Hepatocyte (in vitro differentiated cells): ENCODE measurements around the gene GATAD2A. TPM values are rescaled to one million over a fixed set of nuclear protein-coding genes. Genes with fewer than 3 reads are reported as not detected.

Source experiments
- DNase-seq: peaks from one replicate; pipeline ENCODE4 v3.0.0-alpha.2; 2016; ENCODE audit warnings: low spot score
- H2AFZ ChIP-seq: fragments of 200-600 bp; sonication (generic); 2 replicates; pipeline ENCODE4 v1.6.0; 2016; ENCODE audit warnings: antibody characterized with exemption, mild to moderate bottlenecking
- H3K27ac ChIP-seq: fragments of 200-600 bp; sonication (generic); 2 replicates; pipeline ENCODE4 v1.5.1; 2016; ENCODE audit warnings: mild to moderate bottlenecking
- H3K27me3 ChIP-seq: fragments of 200-600 bp; sonication (generic); 2 replicates; pipeline ENCODE4 v1.6.1; 2016
- H3K36me3 ChIP-seq: fragments of 200-600 bp; sonication (generic); replicated peaks from 2 replicates; pipeline ENCODE4 v1.5.1; 2016; ENCODE audit warnings: low read depth; ENCODE audit not compliant: insufficient read depth
- H3K4me1 ChIP-seq: fragments of 200-600 bp; sonication (generic); 2 replicates; pipeline ENCODE4 v1.5.1; 2016; ENCODE audit warnings: mild to moderate bottlenecking, moderate library complexity; ENCODE audit not compliant: insufficient read depth
- H3K4me2 ChIP-seq: fragments of 200-600 bp; sonication (generic); 2 replicates; pipeline ENCODE4 v1.6.0; 2016
- H3K4me3 ChIP-seq: fragments of 200-600 bp; sonication (generic); 2 replicates; pipeline ENCODE4 v1.5.1; 2016; ENCODE audit warnings: mild to moderate bottlenecking
- H3K79me2 ChIP-seq: fragments of 200-600 bp; sonication (generic); 2 replicates; pipeline ENCODE4 v1.6.0; 2017; ENCODE audit warnings: mild to moderate bottlenecking
- H3K9me2 ChIP-seq: fragments of 200-600 bp; sonication (generic); replicated peaks from 2 replicates; pipeline ENCODE4 v1.6.0; 2017; ENCODE audit warnings: mild to moderate bottlenecking; ENCODE audit not compliant: insufficient read depth
- H3K9me3 ChIP-seq: fragments of 200-600 bp; sonication (generic); 2 replicates; pipeline ENCODE4 v1.5.1; 2016; ENCODE audit warnings: low read depth, mild to moderate bottlenecking
- H4K20me1 ChIP-seq: fragments of 200-600 bp; sonication (generic); 2 replicates; pipeline ENCODE4 v1.6.0; 2016; ENCODE audit warnings: mild to moderate bottlenecking; ENCODE audit not compliant: insufficient read depth, poor library complexity, severe bottlenecking
- EZH2 ChIP-seq: fragments of 200-600 bp; sonication (generic); IDR thresholded peaks from 2 replicates; pipeline ENCODE4 v1.6.1; 2016; ENCODE audit warnings: antibody characterized with exemption, mild to moderate bottlenecking, borderline replicate concordance
- EZH2phosphoT487 ChIP-seq: fragments of 200-600 bp; sonication (generic); IDR thresholded peaks from one replicate; pipeline ENCODE4 v1.6.1; 2018; ENCODE audit warnings: antibody characterized with exemption, mild to moderate bottlenecking, low read depth, moderate library complexity; ENCODE audit not compliant: unreplicated experiment, severe bottlenecking
- WGBS: methylation state at CpG from one replicate; pipeline ENCODE4 v1.1.6; 2016; ENCODE audit warnings: low lambda C conversion rate; ENCODE audit errors: missing lambda C conversion rate; 5-methylcytosine and 5-hydroxymethylcytosine counted together
- polyA plus RNA-seq: library from polyadenylated mRNA; unstranded; fragments of >200 nt; fragmentation: Nextera tagmentation; extraction: Ambion mirVana; gene quantifications from 2 replicates; pipeline ENCODE4 v1.2.1, GENCODE V29; 2016
- total RNA-seq: library from RNA; depleted of rRNA; stranded (reverse); fragments of >200 nt; gene quantifications from 2 replicates; pipeline ENCODE4 v1.2.3, GENCODE V29; 2014
- TF ChIP-seq, protein P1 (sequence below): fragments of 200-600 bp; sonication (generic); IDR thresholded peaks from 2 replicates; pipeline ENCODE4 v1.5.1; 2016; ENCODE audit warnings: antibody characterized with exemption, mild to moderate bottlenecking; ENCODE audit not compliant: poor library complexity

The GATAD2A gene
- total and polyA plus RNA-seq, 2 experiments from 2014 or later, result 35.3 to 35.7 TPM

GRCh38 chr19:19399733-19400433 is 5.6 kb upstream of the GATAD2A start:
- Histone ChIP-seq H3K27ac (no peak overlapping the region), H3K27me3 (no peaks in the 10 kb centered on the region), H2AFZ (no peak overlapping the region), H3K4me2 (no peak overlapping the region), H3K4me3 (no peak overlapping the region), H3K9me3 (no peaks in the 10 kb centered on the region), H3K9me2 (no peaks in the 10 kb centered on the region), H3K79me2 (peaks cover 80% of the 10 kb centered on the region), H4K20me1 (no peaks in the 10 kb centered on the region), H3K4me1 (no peaks in the 10 kb centered on the region), H3K36me3 (no peaks in the 10 kb centered on the region)
- no peak for DNase-seq
- TF ChIP-seq, protein P1, sequence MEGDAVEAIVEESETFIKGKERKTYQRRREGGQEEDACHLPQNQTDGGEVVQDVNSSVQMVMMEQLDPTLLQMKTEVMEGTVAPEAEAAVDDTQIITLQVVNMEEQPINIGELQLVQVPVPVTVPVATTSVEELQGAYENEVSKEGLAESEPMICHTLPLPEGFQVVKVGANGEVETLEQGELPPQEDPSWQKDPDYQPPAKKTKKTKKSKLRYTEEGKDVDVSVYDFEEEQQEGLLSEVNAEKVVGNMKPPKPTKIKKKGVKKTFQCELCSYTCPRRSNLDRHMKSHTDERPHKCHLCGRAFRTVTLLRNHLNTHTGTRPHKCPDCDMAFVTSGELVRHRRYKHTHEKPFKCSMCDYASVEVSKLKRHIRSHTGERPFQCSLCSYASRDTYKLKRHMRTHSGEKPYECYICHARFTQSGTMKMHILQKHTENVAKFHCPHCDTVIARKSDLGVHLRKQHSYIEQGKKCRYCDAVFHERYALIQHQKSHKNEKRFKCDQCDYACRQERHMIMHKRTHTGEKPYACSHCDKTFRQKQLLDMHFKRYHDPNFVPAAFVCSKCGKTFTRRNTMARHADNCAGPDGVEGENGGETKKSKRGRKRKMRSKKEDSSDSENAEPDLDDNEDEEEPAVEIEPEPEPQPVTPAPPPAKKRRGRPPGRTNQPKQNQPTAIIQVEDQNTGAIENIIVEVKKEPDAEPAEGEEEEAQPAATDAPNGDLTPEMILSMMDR, result no peak
- TF ChIP-seq EZH2, result no peak
- TF ChIP-seq EZH2phosphoT487, result no peak
- whole genome bisulfite sequencing, result 56% methylated on average over 9 of the region's 9 CpGs

DNA sequence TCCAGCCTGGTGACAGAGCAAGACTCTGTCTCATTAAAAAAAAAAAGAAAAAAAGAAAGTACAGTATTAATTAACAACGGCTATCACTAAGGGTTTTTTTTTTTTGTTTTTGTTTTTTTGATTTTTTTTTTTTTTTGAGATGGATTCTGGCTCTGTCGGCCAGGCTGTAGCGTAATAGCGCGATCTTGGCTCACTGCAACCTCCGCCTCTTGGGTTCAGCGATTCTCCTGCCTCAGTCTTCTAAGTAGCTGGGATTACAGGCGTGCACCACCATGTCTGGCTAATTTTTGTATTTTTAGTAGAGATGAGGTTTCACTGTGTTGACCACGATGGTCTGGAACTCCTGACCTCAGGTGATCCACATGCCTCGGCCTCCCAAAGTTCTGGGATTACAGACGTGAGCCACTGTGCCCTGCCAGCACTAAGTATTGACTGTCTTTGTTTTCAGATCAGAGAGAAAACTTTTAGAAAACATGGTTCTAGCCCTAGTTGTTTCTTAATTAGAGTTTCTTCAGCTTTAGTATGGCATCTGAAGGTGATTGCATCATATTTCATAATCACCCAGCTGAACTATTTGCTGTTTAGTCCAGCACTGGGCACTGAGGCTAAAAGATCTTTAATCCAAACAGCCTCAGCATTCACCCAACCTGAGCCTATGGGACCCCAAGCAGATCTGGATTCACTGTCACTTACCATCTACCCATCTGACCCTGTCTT is 2.7 kb upstream of the GATAD2A start:
- Histone ChIP-seq H3K9me2 (no peaks in the 10 kb centered on the region), H3K4me1 (peaks cover 7% of the 10 kb centered on the region), H4K20me1 (peaks cover 7% of the 10 kb centered on the region), H3K9me3 (no peaks in the 10 kb centered on the region), H3K79me2 (peaks cover 63% of the 10 kb centered on the region), H2AFZ (no peak overlapping the region), H3K36me3 (no peaks in the 10 kb centered on the region), H3K27me3 (no peaks in the 10 kb centered on the region), H3K27ac (no peak overlapping the region), H3K4me3 (no peak overlapping the region), H3K4me2 (no peak overlapping the region)
- WGBS, result 92% methylated on average over 10 of the region's 11 CpGs
- no peak for DNase-seq
- TF ChIP-seq, protein P1, result no peak
- TF ChIP-seq EZH2phosphoT487 (no peak), EZH2 (no peak)

GRCh38 chr19:19403373-19403901 is 2.0 kb upstream of the GATAD2A start:
- Histone ChIP-seq H4K20me1 (peaks cover 14% of the 10 kb centered on the region), H3K4me3 (no peak overlapping the region), H3K9me3 (no peaks in the 10 kb centered on the region), H3K36me3 (no peaks in the 10 kb centered on the region), H2AFZ (no peak overlapping the region), H3K4me1 (peaks cover 13% of the 10 kb centered on the region), H3K9me2 (no peaks in the 10 kb centered on the region), H3K27ac (no peak overlapping the region), H3K4me2 (no peak overlapping the region), H3K27me3 (no peaks in the 10 kb centered on the region), H3K79me2 (peaks cover 63% of the 10 kb centered on the region)
- no peak for DNase-seq
- 90% methylated on average over 5 of the region's 5 CpGs for WGBS
- TF ChIP-seq, protein P1, result no peak
- TF ChIP-seq EZH2phosphoT487 (no peak), EZH2 (no peak)
